ENCODE data around the gene L3MBTL2.

L3MBTL2 gene

DNA sequence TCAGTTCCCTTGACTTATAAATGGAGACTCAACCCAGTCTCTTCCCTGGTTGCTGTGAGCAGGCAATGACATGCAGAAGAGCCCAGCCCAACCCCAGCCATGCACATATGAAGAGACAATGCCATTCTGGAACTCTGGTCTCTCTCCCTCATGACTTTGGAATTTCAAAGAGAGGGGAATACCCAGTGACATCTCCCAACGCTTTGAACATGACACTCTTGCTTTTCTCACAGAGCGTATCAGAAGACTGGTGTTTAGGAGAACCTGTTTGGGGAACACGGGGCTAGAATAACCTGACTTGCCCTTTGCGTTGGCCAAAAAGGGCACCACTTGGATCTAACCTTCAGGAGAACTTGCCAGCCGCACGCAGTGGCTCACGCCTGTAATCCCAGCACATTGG, 68.0 kb downstream of the L3MBTL2 start:
- DNase-seq (ENCODE audit: low read depth): no peak

DNA sequence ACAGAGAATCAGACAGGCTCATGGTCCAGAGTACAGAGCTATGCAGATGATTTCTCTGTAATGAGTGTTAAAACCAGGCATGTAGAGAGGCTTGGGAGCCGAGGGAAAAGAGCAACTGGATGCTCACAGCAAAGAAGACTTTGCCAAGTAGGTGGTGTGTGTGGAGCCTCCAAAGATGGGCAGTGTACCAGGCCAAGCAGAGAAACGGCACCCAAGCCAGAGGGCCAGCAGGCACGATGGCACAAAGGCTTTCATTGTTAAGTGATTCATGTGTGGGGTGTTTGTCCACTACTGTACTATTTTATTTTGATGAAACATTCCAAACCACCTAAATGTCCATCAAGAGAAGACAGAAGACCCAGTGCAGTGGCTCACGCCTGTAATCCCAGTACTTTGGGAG, 69.7 kb downstream of the L3MBTL2 start:
- DNase-seq (ENCODE audit: low read depth): no peak

DNA sequence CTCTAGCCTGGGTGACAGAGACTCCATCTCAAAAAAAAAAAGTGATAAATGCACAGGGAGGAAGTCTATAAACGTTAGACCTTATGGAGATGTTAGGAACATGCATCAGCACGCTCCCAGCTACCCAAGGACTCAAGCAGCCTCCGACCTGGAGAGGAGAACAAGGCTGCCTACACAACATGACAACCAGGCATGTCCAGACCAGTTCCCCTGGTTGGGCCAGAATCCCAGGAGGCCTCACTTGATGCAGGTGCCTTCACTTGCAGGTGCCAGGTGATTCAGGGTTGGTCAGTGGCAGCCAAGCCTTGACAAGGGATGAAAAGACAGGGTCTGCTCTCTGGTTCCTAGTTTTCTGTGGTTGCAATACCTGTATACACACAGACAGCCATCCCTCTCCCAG, 75.0 kb downstream of the L3MBTL2 start:
- no peak for DNase-seq (ENCODE audit: low read depth)

- no peak for DNase-seq (ENCODE audit: low read depth)
These were observed 75.7 kb downstream of the L3MBTL2 start for GRCh38 chr22:41280854-41281253.

Measured in stimulated activated CD8-positive, alpha-beta memory T cell treated with anti-CD3 and anti-CD28 coated beads, Interleukin-4, amount 100 ng/mL, for 24 hours (primary cell).